ENCODE results near the gene RNF19B.

The RNF19B gene

GRCh38 chr1:32964461-32965250 lies at the start of gene RNF19B:
TSS of gene RNF19B (minus strand) at chr1:32964809. CDS start at chr1:32964685, 124 bp downstream.
- no peak for TF ChIP-seq GATA3 (IDR thresholded peaks at IDR 0.05; ENCODE audit: low read depth, low read length)

- TF ChIP-seq GATA3 (IDR thresholded peaks at IDR 0.05; ENCODE audit: low read depth, low read length) (no peak), GATA2 (IDR thresholded peaks at IDR 0.05; ENCODE audit: low read depth, low read length) (no peak)
Measured at GRCh38 chr1:33013791-33014190, 49.2 kb upstream of the RNF19B start.

- no peak for TF ChIP-seq GATA3 (IDR thresholded peaks at IDR 0.05; ENCODE audit: low read depth, low read length)
- TF ChIP-seq GATA2 (IDR thresholded peaks at IDR 0.05; ENCODE audit: low read depth, low read length), result no peak
Measured at GRCh38 chr1:33012165-33012564, 47.6 kb upstream of the RNF19B start.

GRCh38 chr1:33010932-33011731 lies 46.5 kb upstream of the RNF19B start:
- no peak for TF ChIP-seq GATA3 (IDR thresholded peaks at IDR 0.05; ENCODE audit: low read depth, low read length)
- no peak for TF ChIP-seq GATA2 (IDR thresholded peaks at IDR 0.05; ENCODE audit: low read depth, low read length)

- no peak for TF ChIP-seq GATA3 (IDR thresholded peaks at IDR 0.05; ENCODE audit: low read depth, low read length)
- TF ChIP-seq GATA2 (IDR thresholded peaks at IDR 0.05; ENCODE audit: low read depth, low read length), result no peak
Measured at GRCh38 chr1:33009561-33009960, 45.0 kb upstream of the RNF19B start.

- peak; percentile 63; the same call in 1 of the 2 replicates for TF ChIP-seq GATA2 (IDR thresholded peaks at IDR 0.05; ENCODE audit: low read depth, low read length)
- TF ChIP-seq GATA3 (IDR thresholded peaks at IDR 0.05; ENCODE audit: low read depth, low read length), result no peak
Measured at GRCh38 chr1:33008051-33008914, 43.7 kb upstream of the RNF19B start.

GRCh38 chr1:33007190-33008050 lies 42.8 kb upstream of the RNF19B start:
- TF ChIP-seq GATA3 (IDR thresholded peaks at IDR 0.05; ENCODE audit: low read depth, low read length) (no peak), GATA2 (IDR thresholded peaks at IDR 0.05; ENCODE audit: low read depth, low read length) (no peak)

GRCh38 chr1:33005838-33006421 lies 41.3 kb upstream of the RNF19B start:
- no peak for TF ChIP-seq GATA2 (IDR thresholded peaks at IDR 0.05; ENCODE audit: low read depth, low read length)
- no peak for TF ChIP-seq GATA3 (IDR thresholded peaks at IDR 0.05; ENCODE audit: low read depth, low read length)

GRCh38 chr1:33005117-33005837 lies 40.7 kb upstream of the RNF19B start:
- TF ChIP-seq GATA3 (IDR thresholded peaks at IDR 0.05; ENCODE audit: low read depth, low read length) (no peak), GATA2 (IDR thresholded peaks at IDR 0.05; ENCODE audit: low read depth, low read length) (0 out of 2 replicates have a peak, but pooled peaks have one; percentile 19)

GRCh38 chr1:33004613-33005012 lies 40.0 kb upstream of the RNF19B start:
- TF ChIP-seq GATA3 (IDR thresholded peaks at IDR 0.05; ENCODE audit: low read depth, low read length) (no peak), GATA2 (IDR thresholded peaks at IDR 0.05; ENCODE audit: low read depth, low read length) (no peak)

- TF ChIP-seq GATA3 (IDR thresholded peaks at IDR 0.05; ENCODE audit: low read depth, low read length) (no peak), GATA2 (IDR thresholded peaks at IDR 0.05; ENCODE audit: low read depth, low read length) (no peak)
Measured at GRCh38 chr1:33003657-33004056, 39.0 kb upstream of the RNF19B start.

GRCh38 chr1:33002006-33002405 lies 37.4 kb upstream of the RNF19B start:
- TF ChIP-seq GATA2 (IDR thresholded peaks at IDR 0.05; ENCODE audit: low read depth, low read length), result no peak
- no peak for TF ChIP-seq GATA3 (IDR thresholded peaks at IDR 0.05; ENCODE audit: low read depth, low read length)

Measured in SH-SY5Y (cell line).